ENCODE data around the gene MYH15.

MYH15 gene

GRCh38 chr3:108469126-108469525 is 41.3 kb downstream of the MYH15 start:
- no peak for DNase-seq (ENCODE audit: low spot score)

DNA sequence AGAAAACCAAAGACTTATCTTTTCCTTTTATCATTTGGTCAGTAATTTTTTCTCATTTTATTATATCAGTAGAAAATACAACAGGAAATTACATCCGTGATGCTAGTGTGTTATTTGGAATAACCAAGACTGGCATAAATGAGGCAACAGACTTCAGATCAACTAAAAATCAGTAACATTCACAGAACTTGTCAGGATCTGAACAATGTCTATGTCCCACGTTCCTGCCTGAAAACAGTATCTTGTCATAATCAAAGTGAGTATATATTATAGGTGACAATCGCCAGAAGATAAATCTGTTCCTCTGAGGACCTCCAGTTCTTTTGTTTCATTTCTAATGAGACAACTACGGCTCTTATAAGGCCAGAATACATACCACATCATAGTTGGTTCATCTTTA is 41.8 kb downstream of the MYH15 start:
- DNase-seq (ENCODE audit: low spot score): no peak

DNA sequence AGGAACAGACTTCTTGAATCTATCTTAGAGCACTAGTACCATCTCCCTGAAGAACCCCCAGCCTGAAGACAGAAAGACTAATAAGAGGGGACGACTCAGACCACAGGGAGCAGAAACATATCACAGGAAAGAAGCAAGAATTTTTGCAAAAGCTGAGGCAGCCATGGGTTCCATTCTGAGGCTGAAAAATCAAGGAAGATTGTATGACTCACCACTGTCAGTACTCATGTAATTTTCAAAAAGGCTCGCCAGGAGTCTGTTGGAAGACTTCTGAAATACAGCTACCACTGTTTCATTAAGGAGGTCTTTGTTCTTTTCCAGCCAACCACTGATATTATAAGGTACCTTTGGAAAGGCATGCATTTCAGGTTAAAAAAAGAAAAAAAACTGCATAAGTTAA is 47.5 kb downstream of the MYH15 start:
- no peak for DNase-seq (ENCODE audit: low spot score)

- no peak for DNase-seq (ENCODE audit: low spot score)
Observed at GRCh38 chr3:108461661-108462111, 48.7 kb downstream of the MYH15 start.

DNA sequence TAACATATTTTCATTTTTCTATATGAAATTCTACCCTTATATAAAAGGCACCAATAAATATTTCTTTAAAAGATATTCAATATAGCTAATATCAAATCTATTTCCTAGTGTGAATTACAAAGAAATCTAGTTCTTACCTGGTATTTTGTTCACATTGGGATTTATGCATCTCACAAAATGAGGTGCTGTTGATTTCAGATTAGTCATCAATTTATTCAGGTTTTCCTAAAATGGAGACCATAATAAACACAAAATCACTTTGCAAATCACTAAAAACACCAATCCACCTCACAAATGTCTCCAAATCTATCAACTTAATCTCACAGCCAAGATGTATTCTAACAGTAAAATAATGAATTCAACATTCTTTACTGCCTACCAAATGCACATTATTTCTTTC is 51.2 kb downstream of the MYH15 start:
- DNase-seq (ENCODE audit: low spot score): no peak

GRCh38 chr3:108455212-108455705 is 55.1 kb downstream of the MYH15 start:
- DNase-seq (ENCODE audit: low spot score): no peak

GRCh38 chr3:108453565-108453964 is 56.8 kb downstream of the MYH15 start:
- no peak for DNase-seq (ENCODE audit: low spot score)

DNA sequence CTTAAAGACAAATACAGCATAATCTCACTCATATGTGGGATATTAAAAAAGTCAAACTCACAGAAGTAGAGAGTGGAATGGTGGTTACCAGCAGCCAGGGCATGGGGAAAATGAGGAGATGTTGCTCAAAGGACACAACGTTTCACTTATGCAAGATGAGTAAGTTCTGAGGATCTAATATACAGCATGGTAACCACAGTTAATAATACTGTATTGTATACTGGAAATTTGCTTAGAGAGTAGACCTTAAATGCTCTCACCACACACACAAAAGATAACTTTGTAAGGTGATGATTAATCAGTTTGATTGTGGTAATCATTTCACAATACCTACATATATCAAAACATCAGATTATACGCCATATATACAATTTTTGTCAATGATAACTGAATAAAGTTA is 60.0 kb downstream of the MYH15 start:
- DNase-seq (ENCODE audit: low spot score): no peak

- DNase-seq (ENCODE audit: low spot score): no peak
Observed at GRCh38 chr3:108448593-108448992, 61.8 kb downstream of the MYH15 start.

GRCh38 chr3:108447096-108447847 is 63.1 kb downstream of the MYH15 start:
- DNase-seq (ENCODE audit: low spot score): no peak

- no peak for DNase-seq (ENCODE audit: low spot score)
Observed at GRCh38 chr3:108442281-108442680, 68.1 kb downstream of the MYH15 start.

DNA sequence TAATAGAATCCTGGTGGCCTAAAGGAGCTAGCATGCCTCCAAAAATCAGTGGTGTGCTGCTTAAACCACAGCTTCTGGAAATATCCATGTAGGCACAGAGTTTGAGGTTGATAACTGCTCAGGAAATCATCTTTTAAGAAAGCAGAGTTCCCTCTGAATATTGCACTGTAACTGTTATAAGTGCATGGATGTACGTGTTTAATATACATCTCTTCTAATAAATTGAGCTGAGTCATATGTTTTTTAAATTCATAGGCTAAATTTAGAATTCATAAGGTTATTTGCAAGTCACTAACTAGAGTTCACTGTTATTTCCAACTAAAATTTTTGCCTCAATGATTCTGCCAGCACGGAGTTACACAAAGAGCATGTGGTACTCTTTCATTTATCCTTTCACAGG is 68.9 kb downstream of the MYH15 start:
- no peak for DNase-seq (ENCODE audit: low spot score)

DNA sequence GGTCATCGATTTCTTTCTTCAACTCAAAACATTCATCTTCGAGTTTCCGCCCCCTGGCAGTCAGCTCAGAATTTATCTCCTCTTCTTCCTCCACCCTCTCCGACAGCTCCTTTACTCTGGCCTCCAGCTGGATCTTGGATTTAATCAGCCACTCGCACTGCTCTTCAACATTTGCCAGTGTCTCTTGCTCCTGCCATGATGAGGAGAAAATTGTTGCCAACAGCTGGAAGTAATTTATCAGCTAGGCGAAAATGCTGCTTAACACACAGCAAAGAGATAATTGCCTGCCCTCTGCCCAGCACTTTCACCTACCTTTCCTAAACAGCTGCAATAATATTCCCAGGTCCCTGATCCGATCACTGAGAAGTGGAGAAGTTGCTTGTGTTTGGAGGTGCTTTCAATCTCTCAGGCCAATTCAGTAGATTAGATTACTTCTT is 69.3 kb downstream of the MYH15 start:
- no peak for DNase-seq (ENCODE audit: low spot score)

GRCh38 chr3:108438542-108438941 is 71.9 kb downstream of the MYH15 start:
- no peak for DNase-seq (ENCODE audit: low spot score)

DNA sequence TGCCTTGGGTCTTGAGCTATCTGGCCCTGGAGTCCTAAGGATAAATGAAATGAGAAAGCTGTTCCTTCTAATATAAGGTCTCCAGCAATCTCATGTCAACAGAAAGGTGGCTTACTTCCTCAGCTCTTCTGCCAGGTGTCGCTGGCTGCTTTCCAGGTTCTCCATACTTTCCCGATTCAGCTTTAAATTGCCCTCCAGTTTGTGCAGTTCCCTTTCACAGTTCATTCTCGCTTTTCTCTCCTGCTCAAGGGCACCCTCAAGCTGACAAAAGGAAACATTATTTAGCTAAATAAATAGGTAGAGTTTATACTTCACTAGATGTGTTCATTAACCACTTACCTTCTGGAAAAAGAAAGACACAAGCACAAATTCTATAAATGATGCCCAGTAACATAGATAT is 73.0 kb downstream of the MYH15 start:
- no peak for DNase-seq (ENCODE audit: low spot score)

- DNase-seq (ENCODE audit: low spot score): no peak
Observed at GRCh38 chr3:108433928-108434327, 76.5 kb downstream of the MYH15 start.

- no peak for DNase-seq (ENCODE audit: low spot score)
Observed at GRCh38 chr3:108432431-108432830, 78.0 kb downstream of the MYH15 start.

DNA sequence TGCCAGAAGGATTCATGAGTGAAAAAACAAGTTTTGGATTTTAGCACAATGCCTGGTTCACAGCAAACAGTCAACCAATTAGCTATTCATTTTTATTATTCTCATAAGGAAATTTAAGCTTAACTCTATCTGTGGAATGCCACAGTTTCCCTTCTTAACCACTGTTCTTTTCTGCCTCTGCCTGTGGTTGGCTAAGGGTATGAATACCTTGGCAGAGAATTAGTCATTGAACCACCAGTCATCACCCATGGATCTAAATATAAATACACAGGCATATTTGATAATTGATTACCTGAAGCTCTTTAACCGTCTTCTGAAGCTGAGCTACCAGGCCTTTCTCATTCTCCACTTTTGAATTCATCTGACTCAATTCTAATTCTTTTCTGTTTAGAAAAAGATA is 79.9 kb downstream of the MYH15 start:
- DNase-seq (ENCODE audit: low spot score): no peak

DNA sequence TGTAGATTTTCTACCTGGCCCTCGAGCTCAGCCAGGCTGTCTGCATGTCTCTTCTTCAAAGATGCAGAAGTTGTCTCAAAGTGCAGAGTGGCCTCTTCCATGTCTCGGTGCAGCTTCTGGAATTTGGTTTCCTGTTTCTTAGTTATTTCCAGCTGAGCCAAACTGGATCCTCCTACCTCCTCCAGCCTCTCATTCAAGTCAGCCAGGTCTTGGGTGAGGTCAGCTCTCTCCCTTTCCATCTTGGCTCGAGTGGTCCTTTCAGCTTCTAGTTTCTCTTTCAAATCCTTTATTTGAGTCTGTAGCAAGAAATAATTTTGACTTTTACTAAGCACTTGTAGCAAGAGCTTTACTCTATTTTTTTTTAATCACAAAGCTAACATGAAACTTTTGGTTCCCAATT is 81.8 kb downstream of the MYH15 start:
- DNase-seq (ENCODE audit: low spot score): no peak

GRCh38 chr3:108420926-108421325 is 89.5 kb downstream of the MYH15 start:
- no peak for DNase-seq (ENCODE audit: low spot score)

DNA sequence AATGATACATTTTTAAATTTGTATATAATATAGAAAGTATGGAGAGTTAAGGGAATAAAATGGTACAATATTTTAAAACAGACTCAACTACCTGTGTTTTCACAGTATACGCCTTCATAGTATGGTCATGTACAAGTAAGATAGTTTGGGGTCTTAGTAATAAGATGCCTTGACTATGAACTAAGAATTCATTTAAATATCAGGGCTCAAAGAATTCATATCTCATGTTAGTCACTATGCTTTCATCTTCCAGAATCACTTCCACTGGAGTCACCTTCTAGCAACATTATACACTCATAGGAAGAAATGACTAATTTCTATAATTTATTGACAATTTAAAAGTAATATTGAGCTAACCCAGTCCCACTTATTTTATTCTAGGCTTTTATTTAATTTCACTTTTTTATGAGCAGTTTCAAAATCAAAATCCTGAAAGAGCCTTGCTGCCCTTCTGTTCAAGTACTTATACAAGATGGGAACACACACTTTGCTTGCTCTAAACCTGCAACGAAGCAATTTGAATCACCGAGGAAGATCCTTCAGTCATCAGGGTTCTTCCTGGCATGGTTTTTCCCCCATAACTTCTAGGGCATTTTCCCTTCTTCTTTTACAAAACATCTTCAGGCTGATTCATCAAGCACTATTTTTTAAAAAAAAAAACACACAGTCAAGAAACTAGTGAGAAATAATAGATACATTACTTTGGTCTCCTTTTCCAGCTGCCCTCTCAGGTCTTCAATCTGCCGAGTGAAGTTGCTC is 94.1 kb downstream of the MYH15 start:
- no peak for DNase-seq (ENCODE audit: low spot score)

- no peak for DNase-seq (ENCODE audit: low spot score)
Observed at GRCh38 chr3:108415661-108416060, 94.7 kb downstream of the MYH15 start.

DNA sequence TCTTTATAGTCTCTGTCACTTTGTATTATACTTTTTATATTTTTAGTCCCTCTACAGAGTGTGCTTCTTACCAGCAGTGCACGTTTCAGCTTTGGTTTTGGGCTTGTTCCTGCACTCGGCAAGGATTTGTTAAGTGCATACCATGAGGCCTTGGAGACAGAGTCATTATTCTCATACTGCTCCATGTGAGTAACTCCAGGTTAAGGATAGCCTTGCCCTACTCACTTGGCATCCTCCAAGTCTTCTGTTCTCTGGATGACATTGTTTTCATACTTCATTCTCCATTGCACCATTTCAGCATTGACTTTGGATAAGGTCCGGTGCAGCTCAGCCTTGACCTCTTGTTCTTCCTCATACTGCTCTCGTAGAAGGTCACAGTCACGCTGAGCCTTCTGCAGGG is 96.4 kb downstream of the MYH15 start:
- no peak for DNase-seq (ENCODE audit: low spot score)
